ENCODE data around the gene UBE3D.
A peak's percentile ranks its signal among the peaks of the same experiment; 100 is the strongest.
"Not testable (repeated sequence)": the region's sequence is repeated elsewhere in the genome, so short reads cannot be mapped to it uniquely, and the experiment has no call there.

The UBE3D gene

DNA sequence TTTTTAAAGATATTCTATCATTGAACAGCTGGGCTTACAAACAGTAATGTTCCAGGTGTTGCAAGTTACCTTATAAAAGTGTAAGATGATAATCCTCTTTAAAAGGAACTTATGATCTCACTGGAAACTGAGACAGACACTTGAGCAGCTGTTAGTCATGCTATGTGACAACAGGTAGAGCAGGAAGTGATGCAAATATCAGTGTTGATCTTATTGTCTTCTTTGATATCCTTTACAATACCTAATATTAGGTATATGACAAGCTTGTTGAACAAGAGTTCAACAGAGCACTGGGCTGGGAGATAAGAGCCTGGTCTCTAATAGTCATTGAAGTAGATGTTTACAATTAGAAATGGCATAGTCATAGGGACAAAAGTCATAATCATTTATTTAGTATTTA lies 150.0 kb downstream of the UBE3D start:
- no peak for DNase-seq

DNA sequence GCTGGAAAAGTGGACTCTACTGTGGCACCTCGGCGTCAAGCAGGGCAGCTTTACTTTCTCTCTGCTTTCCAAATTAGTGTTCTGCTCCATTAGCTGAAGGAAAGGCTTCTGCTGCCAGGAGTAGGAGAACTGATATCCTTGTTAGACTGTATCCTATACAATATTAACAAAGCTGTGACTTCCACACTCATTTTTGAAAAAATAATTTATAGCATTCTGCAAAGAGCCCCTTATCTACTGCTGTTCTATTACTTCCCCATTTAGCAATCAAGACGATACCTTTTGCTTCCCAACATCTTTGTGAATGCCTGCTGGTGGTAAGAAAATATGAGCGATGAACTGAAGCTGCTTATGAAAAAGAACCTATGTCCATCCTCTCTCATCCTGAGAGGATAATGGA lies 151.1 kb downstream of the UBE3D start:
- no peak for DNase-seq

DNA sequence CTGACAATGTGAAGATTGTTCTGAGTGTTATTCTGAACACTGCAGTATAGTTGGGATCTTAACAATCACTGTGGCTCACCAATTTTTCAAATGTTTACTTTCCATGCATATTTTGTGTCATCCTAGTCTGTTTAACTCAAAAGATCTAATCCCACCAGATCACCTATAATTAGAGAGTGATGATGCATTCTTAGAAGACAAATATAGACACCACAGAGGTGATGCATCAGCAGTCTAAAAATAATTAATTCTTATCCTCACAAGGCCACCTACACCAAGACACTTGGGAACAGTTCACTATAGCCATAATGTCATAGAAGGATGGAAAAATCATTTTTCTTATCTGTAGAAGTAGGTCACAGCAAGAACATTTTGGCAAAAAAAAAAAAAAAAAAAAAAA lies 154.8 kb downstream of the UBE3D start:
- DNase-seq = no peak

DNA sequence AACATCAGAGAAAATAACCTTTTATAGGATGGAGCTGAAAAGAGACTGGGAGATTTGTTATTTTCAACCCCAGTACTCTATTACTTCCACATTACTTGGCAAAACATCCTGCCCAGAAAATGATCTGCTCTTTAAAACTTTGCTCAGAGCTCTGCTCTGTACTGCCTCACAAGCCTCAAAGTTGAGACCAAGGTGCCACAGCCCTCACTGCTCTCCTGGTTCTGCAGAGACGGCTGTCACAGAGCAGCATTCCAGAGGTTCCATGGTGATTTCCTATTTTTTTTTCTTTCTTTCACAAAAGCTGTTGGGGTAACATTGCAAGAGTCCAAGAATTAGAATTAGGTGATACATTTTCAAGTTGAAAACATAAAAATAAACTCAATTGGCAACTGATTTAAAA lies 155.2 kb downstream of the UBE3D start:
- peak in 1 of 56 donors; percentile 1 for DNase-seq

DNA sequence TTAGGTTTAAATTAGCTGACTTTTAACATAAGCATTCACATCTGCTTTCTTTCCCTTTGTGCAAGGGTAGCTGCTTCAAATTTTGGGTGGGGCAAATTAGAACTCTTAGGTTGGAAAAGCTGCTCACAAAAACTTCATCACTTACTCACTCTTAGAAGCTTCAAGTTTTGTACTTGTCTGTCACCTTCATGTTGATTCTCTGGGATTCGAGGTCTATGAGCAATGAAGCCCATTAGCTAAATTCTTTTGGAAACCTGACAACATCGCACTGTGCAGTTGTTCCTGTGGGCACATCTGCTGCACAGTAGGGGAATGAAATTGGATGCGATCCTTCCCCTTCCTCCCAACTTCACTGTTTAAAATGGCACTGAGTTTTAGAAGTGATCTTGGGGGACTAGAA lies 156.1 kb downstream of the UBE3D start:
- no peak for DNase-seq

DNA sequence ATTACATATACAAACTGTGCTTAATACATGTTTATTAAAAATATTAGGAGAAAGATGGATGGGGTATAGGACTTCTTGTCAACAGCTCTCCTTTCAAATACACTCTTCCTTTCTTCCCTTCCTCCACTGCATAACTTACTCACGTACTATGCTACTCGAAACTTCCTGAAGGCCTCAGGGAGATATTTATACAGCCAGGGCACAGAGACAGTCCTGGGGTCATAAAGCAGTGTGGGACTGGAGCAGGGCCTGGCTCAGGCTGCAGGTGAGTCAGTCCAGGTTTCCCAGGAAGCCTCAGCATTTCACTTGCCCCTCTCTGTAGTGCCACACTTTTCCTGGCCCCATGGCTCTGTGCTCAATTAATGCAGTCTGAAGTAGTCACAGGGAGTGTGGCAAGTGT lies 157.0 kb downstream of the UBE3D start:
- DNase-seq = no peak

DNA sequence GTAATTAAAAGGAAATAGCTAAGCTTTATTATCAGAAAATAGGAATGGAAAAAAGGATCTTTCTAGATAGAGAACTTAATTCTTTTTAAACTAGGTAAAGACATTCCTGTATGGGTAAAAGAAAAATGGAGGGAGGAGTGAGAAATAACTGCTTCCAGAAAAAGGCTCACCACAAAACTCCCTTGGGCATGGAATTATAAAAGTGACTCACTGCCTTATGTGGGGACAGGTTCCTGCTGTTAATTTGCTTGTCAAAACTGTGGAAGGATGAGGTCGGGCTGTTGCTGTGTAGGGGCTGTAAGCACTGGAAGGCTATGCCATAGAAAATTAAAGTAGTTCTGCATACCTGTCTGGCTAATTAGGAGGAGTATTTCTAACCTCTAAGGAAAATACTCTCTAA lies 158.7 kb downstream of the UBE3D start:
- DNase-seq = no peak

DNA sequence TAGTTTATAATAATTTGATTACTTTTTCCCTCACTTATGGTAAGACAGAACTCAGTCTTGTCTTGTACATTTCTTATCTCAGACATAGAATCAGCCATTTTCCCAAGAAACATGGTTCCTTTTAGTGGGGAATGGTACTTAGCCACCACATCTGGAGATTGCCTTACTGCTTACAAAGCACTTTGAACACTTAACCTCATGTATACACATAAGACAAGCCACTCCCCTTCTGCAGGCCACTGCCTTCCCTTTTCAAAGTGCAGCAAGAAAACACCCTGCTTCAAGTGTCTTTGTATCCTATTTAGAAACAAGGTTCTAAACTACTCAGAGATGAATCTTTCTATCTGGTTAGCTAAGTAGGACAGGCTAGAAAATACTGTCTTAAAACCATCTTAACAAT lies 159.2 kb downstream of the UBE3D start:
- no peak for DNase-seq

DNA sequence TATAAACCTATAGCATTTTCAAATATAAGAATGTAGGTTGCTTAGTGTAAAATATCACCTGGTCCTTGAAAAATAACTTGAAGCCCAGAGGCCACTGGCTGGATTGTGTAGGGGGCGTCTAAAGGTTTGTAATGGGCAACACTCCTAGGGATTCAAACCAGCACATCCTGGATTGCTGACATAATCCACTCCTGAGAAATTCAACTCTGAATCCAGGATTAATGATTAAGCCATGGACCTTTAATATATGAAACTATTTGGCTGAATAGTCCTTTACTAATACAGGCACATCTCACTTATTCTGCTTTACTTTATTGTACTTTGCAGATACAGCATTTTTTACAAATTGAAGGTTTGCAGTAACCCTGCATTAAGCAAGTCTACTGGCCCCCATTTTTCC lies 160.8 kb downstream of the UBE3D start:
- DNase-seq = no peak

DNA sequence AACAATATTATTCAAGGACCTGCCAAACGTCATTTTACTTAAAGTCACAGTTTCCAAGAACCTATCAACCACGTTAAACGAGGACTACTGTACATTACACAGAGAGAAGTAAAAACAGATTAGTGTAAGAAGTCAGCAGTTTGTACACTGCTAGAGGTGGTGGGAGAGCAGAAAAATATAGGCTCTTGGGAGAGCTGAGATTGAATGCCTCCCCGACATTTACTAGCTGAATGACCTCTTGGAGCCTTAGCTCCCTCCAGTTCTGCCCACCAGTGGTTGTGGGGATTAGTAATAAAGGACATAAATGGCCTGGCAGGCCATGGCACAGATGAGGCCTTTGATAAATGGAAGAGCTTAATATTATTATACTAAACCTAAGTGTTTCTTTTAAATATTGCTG lies 161.4 kb downstream of the UBE3D start:
- DNase-seq = no peak

DNA sequence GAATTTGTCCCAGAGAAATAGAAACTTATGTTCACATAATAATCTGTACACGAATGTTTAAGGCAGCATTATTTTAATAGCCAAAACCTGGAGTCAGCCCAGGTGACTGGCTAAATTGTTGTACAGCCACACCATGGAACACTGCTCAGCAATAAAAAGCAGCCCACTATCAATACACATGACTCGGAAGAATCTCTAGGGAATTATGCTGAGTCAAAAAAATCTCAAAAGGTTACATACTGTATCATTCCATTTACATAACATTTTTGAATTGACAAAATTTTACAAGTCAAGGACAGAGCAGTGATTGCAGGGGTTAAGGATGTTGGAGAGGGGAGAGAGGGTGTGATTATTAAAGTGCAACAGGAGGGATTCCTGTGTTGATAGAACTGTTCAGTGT lies 163.4 kb downstream of the UBE3D start:
- DNase-seq = no peak

DNA sequence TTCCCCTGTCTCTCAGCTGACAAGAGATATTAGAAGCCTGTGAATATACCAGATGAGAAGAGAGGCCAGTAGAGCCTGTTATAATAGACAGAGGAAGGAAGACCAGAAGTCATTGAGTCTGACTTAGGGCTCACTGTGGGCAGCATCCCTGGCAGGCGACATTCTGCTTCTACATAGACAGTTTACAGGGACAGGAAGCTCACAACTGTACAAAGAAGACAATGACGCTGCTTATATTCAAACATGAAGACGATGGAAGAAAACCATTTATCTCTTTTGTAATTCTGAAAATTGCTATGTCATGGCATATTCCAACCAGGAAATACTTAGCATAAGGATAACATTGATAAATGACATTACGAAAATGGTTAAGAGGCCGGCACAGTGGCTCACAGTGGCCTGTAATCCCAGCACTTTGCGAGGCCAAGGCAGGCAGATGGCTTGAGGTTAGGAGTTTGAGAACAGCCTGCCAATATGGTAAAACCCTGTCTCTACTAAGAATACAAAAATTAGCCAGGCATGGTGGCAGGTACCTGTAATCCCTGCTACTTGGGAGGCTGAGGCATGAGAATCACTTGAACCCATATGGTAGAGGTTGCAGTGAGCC lies 170.9 kb downstream of the UBE3D start:
- no peak for DNase-seq

DNA sequence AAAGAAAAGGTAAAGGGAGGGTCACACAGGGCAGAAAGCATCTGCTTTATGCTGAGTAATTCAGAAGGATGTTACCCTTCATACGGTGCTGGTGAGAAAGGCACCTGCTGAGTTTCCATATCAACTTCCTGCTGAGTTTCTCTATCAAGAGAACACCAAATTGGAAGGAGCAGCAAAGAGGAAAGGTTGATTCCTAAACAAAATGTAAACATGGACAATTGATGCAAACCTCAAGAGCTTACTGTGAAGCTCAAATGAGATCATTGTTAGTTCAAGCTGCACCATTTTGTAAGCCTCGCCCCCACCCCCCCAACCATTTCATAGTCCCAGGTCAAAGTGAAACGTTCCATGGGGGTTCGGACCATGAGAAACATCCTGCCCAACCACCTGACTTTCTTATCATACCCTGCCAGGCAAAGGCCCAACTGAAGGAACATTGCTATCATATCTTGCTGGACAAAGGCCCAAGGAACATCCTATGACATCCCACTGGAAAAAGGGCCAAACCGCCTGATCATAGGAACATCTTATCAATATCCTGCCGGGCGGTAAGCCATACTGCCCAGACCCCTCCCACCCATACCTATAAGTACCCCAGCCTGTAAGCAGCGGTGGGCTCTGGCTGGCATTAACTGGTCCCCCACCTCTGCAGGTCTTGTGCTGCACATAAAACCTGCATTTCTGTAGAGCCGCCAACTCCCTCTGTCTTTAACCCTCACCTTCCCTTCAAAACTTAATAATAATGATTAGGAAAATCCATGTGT lies 171.6 kb downstream of the UBE3D start:
- DNase-seq = no peak

DNA sequence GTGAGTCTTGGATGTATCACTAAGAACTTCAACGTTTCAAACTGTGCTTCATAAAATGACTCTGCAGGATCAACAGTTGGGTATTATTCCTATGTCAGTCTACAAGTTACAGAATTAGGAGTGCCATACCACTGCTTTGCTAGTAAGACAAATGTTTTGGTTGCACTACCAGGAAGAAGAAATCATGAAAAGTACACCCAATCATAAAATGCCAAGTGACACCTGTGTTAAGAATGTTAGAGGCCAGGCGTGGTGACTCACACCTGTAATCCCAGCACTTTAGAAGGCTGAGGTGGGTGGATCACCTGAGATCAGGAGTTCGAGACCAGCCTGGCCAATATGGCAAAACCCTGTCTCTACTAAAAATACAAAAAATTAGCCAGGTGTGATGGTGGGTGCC lies 174.1 kb downstream of the UBE3D start:
- not testable (repeated sequence) for DNase-seq

DNA sequence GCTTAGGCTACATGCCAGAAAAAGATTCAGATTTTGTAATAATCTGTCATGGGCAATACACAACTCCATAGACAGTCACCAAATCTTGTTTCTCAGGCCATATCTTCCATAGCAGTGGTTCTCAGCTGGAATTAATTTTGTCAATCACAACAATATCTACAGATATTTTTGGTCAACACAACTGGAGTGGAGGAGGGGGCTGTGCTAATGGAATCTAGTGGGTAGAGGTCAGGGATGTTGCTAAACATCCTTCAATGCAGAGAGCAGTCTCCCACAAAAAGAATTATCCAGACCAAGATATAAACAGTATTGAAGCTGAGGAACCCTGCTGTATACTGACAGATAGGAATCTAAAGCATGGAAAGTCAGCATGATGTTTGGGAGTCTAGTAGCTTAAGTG lies 174.6 kb downstream of the UBE3D start:
- DNase-seq = no peak

DNA sequence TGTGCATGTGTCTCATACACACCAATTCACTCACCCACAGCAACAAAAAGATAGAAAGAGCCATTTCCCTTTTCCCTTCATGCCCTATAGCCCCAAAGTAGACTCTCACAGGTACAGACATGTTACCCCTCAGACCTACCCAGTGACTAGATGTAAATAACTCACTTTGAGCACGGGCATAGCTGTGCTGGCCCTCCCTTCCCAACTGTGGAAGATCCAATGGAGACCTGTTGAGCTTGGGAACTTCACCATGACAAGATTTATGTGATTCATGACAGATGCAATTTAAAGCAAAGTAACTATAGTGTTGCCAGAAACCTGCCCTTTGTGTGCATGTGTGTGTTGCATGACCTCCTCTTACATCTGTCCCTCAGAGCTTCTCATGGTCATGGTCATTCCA lies 175.4 kb downstream of the UBE3D start:
- DNase-seq = no peak

DNA sequence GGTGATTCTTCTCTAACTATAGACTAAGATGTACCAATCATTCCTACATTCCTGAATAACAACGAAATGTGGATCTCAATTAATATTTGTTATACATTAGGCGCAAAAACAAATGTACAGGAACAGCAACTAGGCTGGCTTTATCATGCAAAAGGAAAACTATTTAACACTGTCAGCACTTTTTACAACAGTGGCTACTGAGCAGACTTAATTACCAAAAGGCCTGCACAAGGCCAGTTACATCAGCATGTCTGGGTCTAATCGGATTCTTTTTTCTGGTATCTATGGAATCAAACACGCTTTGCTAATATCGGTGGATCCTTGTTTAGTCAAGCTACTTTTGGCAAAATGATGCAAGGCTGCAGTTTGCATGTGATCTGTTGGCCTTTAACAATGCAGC lies 176.5 kb downstream of the UBE3D start:
- no peak for DNase-seq

DNA sequence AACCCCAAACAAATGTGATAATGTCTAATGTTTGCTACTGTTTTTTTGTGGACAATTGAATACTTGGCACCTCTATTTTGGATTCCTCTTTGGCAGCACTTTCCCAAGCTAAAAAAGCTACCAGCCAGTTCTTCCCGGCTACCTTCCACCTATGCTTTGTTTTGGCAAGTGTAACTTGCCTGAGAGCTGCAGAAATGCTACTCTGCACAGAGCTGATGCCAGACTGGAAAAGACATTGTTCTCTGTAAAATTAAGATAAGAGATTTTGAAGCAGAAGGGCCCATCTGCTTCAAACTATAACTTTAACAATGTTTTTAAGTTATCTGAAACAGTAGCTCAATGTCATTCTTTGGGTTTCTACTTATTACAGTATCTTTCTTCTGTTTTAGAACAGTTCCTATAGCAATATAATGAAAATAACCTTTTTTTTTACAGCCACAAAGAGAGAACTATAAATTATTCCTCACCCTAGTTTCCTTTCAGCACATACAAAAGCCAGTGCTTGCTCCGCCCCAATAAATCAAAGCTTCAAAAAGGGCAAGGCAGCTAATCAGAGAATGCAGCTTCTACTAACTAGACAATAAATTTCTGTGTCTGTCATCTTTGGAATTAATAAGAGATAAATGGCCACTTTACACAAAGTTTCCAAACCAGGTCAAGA lies 183.1 kb downstream of the UBE3D start:
- no peak for DNase-seq

DNA sequence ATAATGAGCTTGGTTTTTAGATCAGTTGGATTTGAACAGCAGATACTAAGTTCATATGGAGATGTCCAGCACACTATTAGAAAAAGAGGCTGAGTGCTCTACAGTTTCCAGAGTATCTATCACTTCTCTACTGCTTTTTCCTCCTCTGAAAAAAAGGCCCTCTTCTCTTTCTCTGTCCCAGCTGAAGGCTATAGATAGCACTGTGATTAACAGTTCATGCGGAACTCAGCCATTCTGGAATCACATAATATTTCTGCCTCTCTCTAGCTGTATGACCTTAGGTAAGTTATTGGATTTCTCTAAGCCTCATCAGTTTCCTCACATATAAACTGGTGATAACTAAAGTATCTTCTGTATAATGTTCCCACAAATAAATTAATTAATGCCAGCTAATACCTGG lies 184.1 kb downstream of the UBE3D start:
- DNase-seq = no peak

DNA sequence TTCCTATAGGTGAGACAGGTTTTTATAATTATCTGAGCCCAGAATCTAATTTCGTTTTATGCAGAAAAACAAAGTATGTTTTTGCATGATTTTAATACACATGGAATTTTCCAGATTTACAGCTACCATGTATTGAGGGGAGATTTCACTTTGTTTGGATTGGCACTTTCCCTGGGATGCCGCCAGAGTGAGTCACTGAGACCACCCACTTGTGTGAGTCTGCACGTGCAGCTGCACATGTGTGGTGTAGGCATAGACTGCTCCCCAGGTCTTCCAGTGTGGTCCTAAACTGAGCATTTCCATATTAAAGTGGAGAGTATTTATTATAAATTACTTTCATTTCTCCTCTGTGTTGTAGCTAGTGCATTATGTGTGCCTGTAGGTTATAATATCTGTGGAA lies 186.8 kb downstream of the UBE3D start:
- peak in 4 of 56 donors; percentile 1 to 8 (median 4) for DNase-seq

DNA sequence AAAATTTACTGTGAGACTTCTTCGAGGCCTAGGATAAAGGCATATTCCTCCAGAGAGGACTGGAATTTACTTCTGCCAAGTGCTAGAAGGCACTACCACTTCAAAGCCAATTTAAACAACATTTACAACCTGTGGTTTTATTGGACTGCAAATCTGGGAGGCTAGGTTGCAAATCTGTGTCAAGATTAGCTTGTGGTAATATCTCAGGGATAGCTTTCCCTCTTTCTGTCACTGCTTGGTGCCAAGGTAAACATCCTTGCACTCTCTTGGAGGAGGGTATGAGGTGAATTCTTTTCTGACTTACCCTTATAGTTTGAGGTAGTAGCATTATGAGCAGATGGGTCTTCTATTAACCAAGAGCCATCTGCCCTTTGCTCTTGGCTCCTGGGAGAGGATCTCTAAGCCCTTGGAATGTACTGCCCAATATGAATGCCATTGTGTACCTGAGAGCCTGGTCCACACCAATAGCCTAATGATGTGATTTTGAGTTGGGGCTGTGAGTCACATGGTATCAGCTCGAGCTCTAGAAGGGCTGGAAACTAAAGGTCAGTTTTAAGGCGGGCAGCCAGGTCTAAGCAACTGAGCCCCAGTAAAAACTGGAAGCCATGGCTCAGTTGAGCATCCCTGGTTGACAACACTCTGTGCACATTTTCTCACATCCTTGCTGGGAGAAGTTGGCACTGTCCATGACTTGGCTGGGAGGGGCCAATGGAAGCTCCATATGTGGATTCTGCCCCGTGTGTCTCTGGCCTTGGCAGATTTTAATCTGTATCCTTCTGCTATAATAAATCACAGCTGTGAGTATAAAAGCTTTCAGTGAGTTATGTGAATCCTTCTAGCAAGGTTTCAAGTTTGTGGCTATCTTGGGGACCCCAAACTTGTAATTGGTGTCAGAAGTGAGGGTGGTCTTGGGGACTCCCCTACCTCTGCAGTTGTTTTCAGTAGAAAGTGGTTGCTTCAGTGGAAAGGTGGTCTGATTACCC lies 188.1 kb downstream of the UBE3D start:
- no peak for DNase-seq
